Measurements from ENCODE around the gene CT47C1. TPM values are rescaled to one million over a fixed set of nuclear protein-coding genes. Genes with fewer than 3 reads are reported as not detected.

CT47C1 gene
- total and polyA plus RNA-seq, 2 donors (not counting 1 experiment from before 2014, with no cell fraction given): not detected

DNA sequence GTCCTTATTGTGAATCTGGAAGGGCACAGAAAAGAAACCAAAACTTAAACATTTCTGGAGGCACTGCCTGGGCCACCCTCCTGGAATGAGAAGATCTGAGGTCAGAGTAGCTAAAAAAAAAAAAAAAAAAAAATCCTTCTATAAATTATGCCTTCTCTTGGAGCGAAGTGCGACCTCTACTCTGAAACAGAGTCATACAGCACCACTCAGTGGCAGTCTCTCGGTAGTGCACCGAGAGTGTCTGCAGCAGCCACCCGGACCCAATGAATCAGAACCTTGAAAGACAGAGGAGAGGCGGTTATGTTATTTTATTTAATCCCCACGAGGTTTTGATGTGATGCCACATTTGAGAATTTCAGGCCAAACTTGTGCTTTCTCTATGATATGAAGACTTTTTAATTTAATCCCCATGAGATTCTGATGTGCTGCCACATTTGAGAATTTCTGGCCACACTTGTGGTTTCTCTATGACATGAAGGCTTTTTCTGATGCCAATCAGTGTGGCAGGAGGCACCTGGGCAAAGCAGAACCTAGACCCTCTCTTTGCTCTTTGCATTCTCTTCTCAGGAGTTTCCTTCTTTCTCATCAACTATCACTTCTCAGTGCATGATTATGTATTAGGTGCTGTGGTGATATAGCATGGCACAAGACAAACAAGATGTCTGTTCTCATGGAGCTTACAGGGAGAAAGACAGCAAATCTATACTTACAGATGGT, 5.6 kb upstream of the CT47C1 start:
- no peak overlapping the region for H3K27ac Mint-ChIP-seq
- H3K9me3 ChIP-seq (ENCODE audit: control extremely low read depth in 1 of 3, control insufficient read depth in 2 of 3, insufficient read depth in 1 of 3, low read length in 2 of 3): no peaks in the 10 kb centered on the region
- ChIA-PET CTCF (interaction anchor here (0.6 to 8.2 kb wide), 15 partner anchors 16 to 431 kb away, joined by 3 to 104 read pairs (median 5); partner anchors contain the start of genes LONRF3 and PGRMC1), POLR2A (no interaction called here)
- H3K27me3 Mint-ChIP-seq: no peaks in the 10 kb centered on the region
- no peak overlapping the region for H3K4me3 Mint-ChIP-seq
- peaks cover 11 to 21% of the 10 kb centered on the region in 2 donors for H3K4me1 ChIP-seq (ENCODE audit: control insufficient read depth in 2 of 2, insufficient read depth in 2 of 2, low read length in 2 of 2)
- intact Hi-C loops (cut with micrococcal nuclease): loop anchor here (1.0 to 2.0 kb wide), 3 partner anchors 52 to 220 kb away; no protein-coding TSS in a partner anchor
- H3K79me2 ChIP-seq (ENCODE audit: control insufficient read depth, insufficient read depth, low read length): no peaks in the 10 kb centered on the region
- ATAC-seq (ENCODE audit: low read depth): peak; percentile 84
- no peaks in the 10 kb centered on the region for H3K9me3 Mint-ChIP-seq (ENCODE audit: insufficient read depth)
- peaks cover 14% of the 10 kb centered on the region for H3K4me1 Mint-ChIP-seq
- no peaks in the 10 kb centered on the region for H3K27me3 ChIP-seq (replicated peaks in 1 of 4; ENCODE audit: control extremely low read depth in 1 of 4, control insufficient read depth in 3 of 4, insufficient read depth in 4 of 4, low read length in 3 of 4)
- TF ChIP-seq, protein P1, sequence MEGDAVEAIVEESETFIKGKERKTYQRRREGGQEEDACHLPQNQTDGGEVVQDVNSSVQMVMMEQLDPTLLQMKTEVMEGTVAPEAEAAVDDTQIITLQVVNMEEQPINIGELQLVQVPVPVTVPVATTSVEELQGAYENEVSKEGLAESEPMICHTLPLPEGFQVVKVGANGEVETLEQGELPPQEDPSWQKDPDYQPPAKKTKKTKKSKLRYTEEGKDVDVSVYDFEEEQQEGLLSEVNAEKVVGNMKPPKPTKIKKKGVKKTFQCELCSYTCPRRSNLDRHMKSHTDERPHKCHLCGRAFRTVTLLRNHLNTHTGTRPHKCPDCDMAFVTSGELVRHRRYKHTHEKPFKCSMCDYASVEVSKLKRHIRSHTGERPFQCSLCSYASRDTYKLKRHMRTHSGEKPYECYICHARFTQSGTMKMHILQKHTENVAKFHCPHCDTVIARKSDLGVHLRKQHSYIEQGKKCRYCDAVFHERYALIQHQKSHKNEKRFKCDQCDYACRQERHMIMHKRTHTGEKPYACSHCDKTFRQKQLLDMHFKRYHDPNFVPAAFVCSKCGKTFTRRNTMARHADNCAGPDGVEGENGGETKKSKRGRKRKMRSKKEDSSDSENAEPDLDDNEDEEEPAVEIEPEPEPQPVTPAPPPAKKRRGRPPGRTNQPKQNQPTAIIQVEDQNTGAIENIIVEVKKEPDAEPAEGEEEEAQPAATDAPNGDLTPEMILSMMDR (IDR thresholded peaks at IDR 0.05): peak; percentile 63
- no peak for TF ChIP-seq EZH2 (IDR thresholded peaks at IDR 0.05; ENCODE audit: borderline replicate concordance, insufficient read depth, low read depth, low read length, poor library complexity, severe bottlenecking)
- WGBS (ENCODE audit: insufficient coverage): no CpG with 5 or more reads among the region's 7 CpGs
- no peak overlapping the region for H3K27ac ChIP-seq (ENCODE audit: low read length in 2 of 2)
- H2AFZ ChIP-seq (ENCODE audit: insufficient read depth, low read depth, low read length, poor library complexity, severe bottlenecking): no peak overlapping the region
- no peak overlapping the region for H3K9ac ChIP-seq (ENCODE audit: low read length)
- no peak overlapping the region for H3K4me3 ChIP-seq (ENCODE audit: control extremely low read depth in 1 of 5, extremely low read depth in 1 of 5, insufficient read depth in 1 of 5, low read depth in 2 of 5, low read length in 4 of 5)
- no peaks in the 10 kb centered on the region for H4K20me1 ChIP-seq (ENCODE audit: control insufficient read depth, insufficient read depth, low read length, poor library complexity, severe bottlenecking)
- peak; percentile 66 for DNase-seq
- no peak overlapping the region for H3K4me2 ChIP-seq (replicated peaks; ENCODE audit: low read depth, low read length, poor library complexity, severe bottlenecking)
- H3K36me3 ChIP-seq (replicated peaks in 1 of 2; ENCODE audit: control extremely low read depth in 1 of 2, control insufficient read depth in 1 of 2, extremely low read depth in 1 of 2, insufficient read depth in 2 of 2, low read length in 1 of 2): no peaks in the 10 kb centered on the region

DNA sequence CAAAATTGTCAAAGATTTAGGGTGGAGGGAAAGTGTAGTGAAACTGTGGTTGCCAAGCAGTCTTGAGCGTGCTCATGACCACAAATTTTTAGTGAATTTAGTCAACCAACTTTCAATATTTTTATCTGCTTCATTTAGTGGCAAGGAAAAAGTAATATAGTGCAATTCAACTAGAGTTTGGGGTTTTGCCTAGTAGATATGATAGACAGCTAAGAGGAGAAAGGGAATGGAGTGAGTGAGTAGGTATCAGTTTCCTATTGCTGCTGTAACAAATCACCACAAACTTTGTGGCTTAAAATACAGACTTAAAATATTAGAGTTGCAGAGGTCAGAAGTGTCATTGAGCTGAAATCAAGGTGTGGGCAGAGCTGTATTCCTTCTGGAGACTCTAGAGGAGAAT, 3.7 kb upstream of the CT47C1 start:
- no peak overlapping the region for H3K4me3 Mint-ChIP-seq
- intact Hi-C loops (cut with micrococcal nuclease): no loop called here
- Histone ChIP-seq H2AFZ (ENCODE audit: insufficient read depth, low read depth, low read length, poor library complexity, severe bottlenecking) (no peak overlapping the region), H3K4me2 (replicated peaks; ENCODE audit: low read depth, low read length, poor library complexity, severe bottlenecking) (no peak overlapping the region), H4K20me1 (ENCODE audit: control insufficient read depth, insufficient read depth, low read length, poor library complexity, severe bottlenecking) (no peaks in the 10 kb centered on the region), H3K79me2 (ENCODE audit: control insufficient read depth, insufficient read depth, low read length) (no peaks in the 10 kb centered on the region), H3K4me3 (ENCODE audit: control extremely low read depth in 1 of 5, extremely low read depth in 1 of 5, insufficient read depth in 1 of 5, low read depth in 2 of 5, low read length in 4 of 5) (no peak overlapping the region), H3K9me3 (ENCODE audit: control extremely low read depth in 1 of 3, control insufficient read depth in 2 of 3, insufficient read depth in 1 of 3, low read length in 2 of 3) (no peaks in the 10 kb centered on the region), H3K27me3 (replicated peaks in 1 of 4; ENCODE audit: control extremely low read depth in 1 of 4, control insufficient read depth in 3 of 4, insufficient read depth in 4 of 4, low read length in 3 of 4) (no peaks in the 10 kb centered on the region), H3K4me1 (ENCODE audit: control insufficient read depth in 2 of 2, insufficient read depth in 2 of 2, low read length in 2 of 2) (peaks cover 11 to 21% of the 10 kb centered on the region in 2 donors), H3K36me3 (replicated peaks in 1 of 2; ENCODE audit: control extremely low read depth in 1 of 2, control insufficient read depth in 1 of 2, extremely low read depth in 1 of 2, insufficient read depth in 2 of 2, low read length in 1 of 2) (no peaks in the 10 kb centered on the region), H3K9ac (ENCODE audit: low read length) (no peak overlapping the region), H3K27ac (ENCODE audit: low read length in 2 of 2) (no peak overlapping the region)
- ATAC-seq (ENCODE audit: low read depth) (no peak), DNase-seq (no peak)
- no CpG with 5 or more reads among the region's 1 CpG for WGBS (ENCODE audit: insufficient coverage)
- H3K27me3 Mint-ChIP-seq: no peaks in the 10 kb centered on the region
- CTCF ChIA-PET: interaction anchor here (1.3 to 8.2 kb wide), 3 partner anchors 61 to 230 kb away, joined by 3 to 104 read pairs (median 55); no protein-coding TSS in a partner anchor
- no peak overlapping the region for H3K27ac Mint-ChIP-seq
- TF ChIP-seq EZH2 (IDR thresholded peaks at IDR 0.05; ENCODE audit: borderline replicate concordance, insufficient read depth, low read depth, low read length, poor library complexity, severe bottlenecking): no peak
- TF ChIP-seq, protein P1 (IDR thresholded peaks at IDR 0.05): no peak
- H3K9me3 Mint-ChIP-seq (ENCODE audit: insufficient read depth): no peaks in the 10 kb centered on the region
- H3K4me1 Mint-ChIP-seq: peaks cover 14% of the 10 kb centered on the region
- POLR2A ChIA-PET: no interaction called here

Measured in B cell (primary cell).